H9 (cell line): ENCODE results near the gene PROCA1. TPM values are rescaled to one million over a fixed set of nuclear protein-coding genes. Genes with fewer than 3 reads are reported as not detected.
A peak's percentile ranks its signal among the peaks of the same experiment; 100 is the strongest.

ENCODE experiments used
- DNase-seq: peaks from one replicate; pipeline ENCODE4 v3.0.0-alpha.2; 2017
- H2AFZ ChIP-seq: one replicate; pipeline ENCODE4 v1.6.1; 2013; ENCODE audit warnings: mild to moderate bottlenecking, low read length, control low read depth, moderate library complexity
- H2AK5ac ChIP-seq: 2 replicates; pipeline ENCODE4 v1.6.1; 2013; ENCODE audit warnings: low read length, control low read depth, mixed read lengths; ENCODE audit not compliant: insufficient read length
- H2BK120ac ChIP-seq: one replicate; pipeline ENCODE4 v1.6.1; 2013; ENCODE audit warnings: low read depth, mild to moderate bottlenecking, low read length, control low read depth, inconsistent platforms; ENCODE audit not compliant: poor library complexity, severe bottlenecking
- H2BK12ac ChIP-seq: 2 replicates; pipeline ENCODE4 v1.6.1; 2013; ENCODE audit warnings: low read length, control low read depth, mixed read lengths, low read depth; ENCODE audit not compliant: insufficient read length
- H2BK15ac ChIP-seq: 2 replicates; pipeline ENCODE4 v1.6.1; 2013; ENCODE audit warnings: low read depth, low read length, control low read depth
- H2BK20ac ChIP-seq: one replicate; pipeline ENCODE4 v1.6.1; 2013; ENCODE audit warnings: low read depth, mild to moderate bottlenecking, low read length, control low read depth, inconsistent platforms; ENCODE audit not compliant: poor library complexity, severe bottlenecking
- H2BK5ac ChIP-seq: 2 replicates; pipeline ENCODE4 v1.6.1; 2013; ENCODE audit warnings: low read length, control low read depth, mixed read lengths; ENCODE audit not compliant: insufficient read length
- H3K14ac ChIP-seq: 2 replicates; pipeline ENCODE4 v1.6.1; 2013; ENCODE audit warnings: low read length, control low read depth; ENCODE audit not compliant: insufficient read depth
- H3K18ac ChIP-seq: 2 replicates; pipeline ENCODE4 v1.6.1; 2013; ENCODE audit warnings: low read depth, mild to moderate bottlenecking, mixed read lengths, low read length, control low read depth; ENCODE audit not compliant: insufficient read length
- H3K23ac ChIP-seq: 2 replicates; pipeline ENCODE4 v1.6.1; 2013; ENCODE audit warnings: low read length, control low read depth, mixed read lengths, low read depth; ENCODE audit not compliant: insufficient read length
- H3K23me2 ChIP-seq: 2 replicates; pipeline ENCODE4 v1.6.1; 2013; ENCODE audit warnings: low read depth, mild to moderate bottlenecking, mixed read lengths, low read length, control low read depth; ENCODE audit not compliant: insufficient read length, poor library complexity, severe bottlenecking
- H3K27ac ChIP-seq: 2 replicates; pipeline ENCODE4 v1.5.1; 2013; ENCODE audit warnings: low read length, control low read depth, mixed read lengths, low read depth; ENCODE audit not compliant: insufficient read length
- H3K27me3 ChIP-seq: 2 replicates; pipeline ENCODE4 v1.6.1; 2013; ENCODE audit warnings: low read length, control low read depth, inconsistent platforms; ENCODE audit not compliant: insufficient read depth
- H3K4ac ChIP-seq: 2 replicates; pipeline ENCODE4 v1.6.1; 2013; ENCODE audit warnings: low read depth, mild to moderate bottlenecking, control low read depth, inconsistent platforms, low read length, moderate library complexity
- H3K4me1 ChIP-seq: 2 replicates; pipeline ENCODE4 v1.6.1; 2013; ENCODE audit warnings: low read length, control low read depth, inconsistent platforms; ENCODE audit not compliant: insufficient read depth
- H3K4me2 ChIP-seq: 2 replicates; pipeline ENCODE4 v1.6.1; 2013; ENCODE audit warnings: low read length, control low read depth, mixed read lengths; ENCODE audit not compliant: insufficient read length, insufficient read depth
- H3K56ac ChIP-seq: 2 replicates; pipeline ENCODE4 v1.6.1; 2013; ENCODE audit warnings: low read depth, mild to moderate bottlenecking, mixed read lengths, low read length, control low read depth; ENCODE audit not compliant: insufficient read length
- H3K79me1 ChIP-seq: 2 replicates; pipeline ENCODE4 v1.6.1; 2013; ENCODE audit warnings: low read depth, mild to moderate bottlenecking, moderate library complexity, low read length, control low read depth, inconsistent platforms; ENCODE audit not compliant: insufficient read depth, poor library complexity, severe bottlenecking
- H3K79me2 ChIP-seq: 2 replicates; pipeline ENCODE4 v1.6.1; 2013; ENCODE audit warnings: low read length, control low read depth, inconsistent platforms; ENCODE audit not compliant: insufficient read depth
- H3K9ac ChIP-seq: 2 replicates; pipeline ENCODE4 v1.6.1; 2013; ENCODE audit warnings: low read length, control low read depth, mixed read lengths; ENCODE audit not compliant: insufficient read length; ENCODE audit errors: extremely low read depth
- H3K9me3 ChIP-seq: one replicate; pipeline ENCODE4 v1.6.1; 2013; ENCODE audit warnings: low read depth, low read length, inconsistent platforms; ENCODE audit not compliant: control insufficient read depth
- H3T11ph ChIP-seq: one replicate; pipeline ENCODE4 v1.6.1; 2013; ENCODE audit warnings: mild to moderate bottlenecking, low read length, control low read depth, inconsistent platforms
- H4K20me1 ChIP-seq: one replicate; pipeline ENCODE4 v1.6.1; 2013; ENCODE audit not compliant: control insufficient read depth, insufficient read length, insufficient read depth
- H4K5ac ChIP-seq: 2 replicates; pipeline ENCODE4 v1.6.1; 2013; ENCODE audit warnings: low read depth, mild to moderate bottlenecking, mixed read lengths, low read length, control low read depth; ENCODE audit not compliant: insufficient read length
- H4K8ac ChIP-seq: replicated peaks from 2 replicates; pipeline ENCODE4 v1.6.1; 2013; ENCODE audit warnings: low read length, control low read depth, mixed read lengths, low read depth; ENCODE audit not compliant: insufficient read length
- H4K91ac ChIP-seq: 2 replicates; pipeline ENCODE4 v1.6.1; 2013; ENCODE audit warnings: low read depth, mild to moderate bottlenecking, moderate library complexity, mixed read lengths, low read length, control low read depth; ENCODE audit not compliant: insufficient read length
- H3K27ac Mint-ChIP-seq, 3 experiments: 2 replicates in 2 of 3; 3 replicates in 1 of 3; pipeline ENCODE4 v1.8.0; 2020 to 2021; ENCODE audit warnings: mixed read lengths in 3 of 3, mild to moderate bottlenecking in 1 of 3, moderate library complexity in 1 of 3
- H3K27me3 Mint-ChIP-seq: 2 replicates; pipeline ENCODE4 v1.8.0; 2021; ENCODE audit warnings: low read depth, mild to moderate bottlenecking, moderate library complexity, mixed read lengths
- H3K36me3 Mint-ChIP-seq, 3 experiments: 2 replicates in 2 of 3; 3 replicates in 1 of 3; pipeline ENCODE4 v1.8.0; 2020 to 2021; ENCODE audit warnings: low read depth in 3 of 3, mixed read lengths in 3 of 3; ENCODE audit not compliant: insufficient read depth in 1 of 3
- H3K4me1 Mint-ChIP-seq, 2 experiments: 2 replicates each; pipeline ENCODE4 v1.8.0; 2020; ENCODE audit warnings: mixed read lengths in 2 of 2
- H3K4me3 Mint-ChIP-seq, 2 experiments: 2 replicates in 1 of 2; 3 replicates in 1 of 2; pipeline ENCODE4 v1.8.0; 2020 to 2021; ENCODE audit warnings: mild to moderate bottlenecking in 2 of 2, mixed read lengths in 2 of 2, moderate library complexity in 1 of 2
- H3K9me3 Mint-ChIP-seq, 2 experiments: 2 replicates in 1 of 2; 3 replicates in 1 of 2; pipeline ENCODE4 v1.8.0; 2020; ENCODE audit warnings: mild to moderate bottlenecking in 2 of 2, mixed read lengths in 2 of 2, moderate library complexity in 1 of 2
- CTCF ChIP-seq: fragments of 200-600 bp; sonication (generic); conservative IDR thresholded peaks from 3 replicates; pipeline ENCODE4 v1.8.0; 2021; ENCODE audit warnings: antibody characterized with exemption, mild to moderate bottlenecking
- WGBS: extraction: QIAGEN DNeasy Blood & Tissue Kit; methylation state at CpG from one replicate; pipeline ENCODE4 v1.1.7; 2013; ENCODE audit warnings: missing lambda C conversion rate, low lambda C conversion rate, mixed read lengths; ENCODE audit not compliant: insufficient read length; ENCODE audit errors: extremely low coverage; 5-methylcytosine and 5-hydroxymethylcytosine counted together
- total RNA-seq: library from RNA; stranded (reverse); gene quantifications from 2 replicates; pipeline ENCODE4 v1.2.1, GENCODE V29; 2021

Gene PROCA1
- total RNA-seq, 1 experiment from 2014 or later = 15.0 TPM

GRCh38 chr17:28705728-28706334 is 5.9 kb downstream of the PROCA1 start:
- Histone ChIP-seq H2BK15ac (no peak overlapping the region), H4K8ac (no peak overlapping the region), H4K91ac (no peak overlapping the region), H3K9me3 (no peaks in the 10 kb centered on the region), H2BK5ac (no peak overlapping the region), H3K23me2 (peaks cover 5% of the 10 kb centered on the region), H2BK12ac (no peak overlapping the region), H3T11ph (no peak overlapping the region), H2AFZ (no peak overlapping the region), H2AK5ac (no peak overlapping the region), H2BK120ac (no peak overlapping the region), H3K27ac (no peak overlapping the region), H3K79me2 (no peaks in the 10 kb centered on the region), H2BK20ac (no peak overlapping the region), H4K5ac (no peak overlapping the region), H3K27me3 (no peaks in the 10 kb centered on the region), H3K56ac (no peak overlapping the region), H3K14ac (no peak overlapping the region), H4K20me1 (peaks cover 4% of the 10 kb centered on the region), H3K79me1 (no peaks in the 10 kb centered on the region), H3K4me1 (no peaks in the 10 kb centered on the region), H3K4ac (no peak overlapping the region), H3K23ac (no peak overlapping the region), H3K9ac (no peak overlapping the region), H3K18ac (no peak overlapping the region), H3K4me2 (no peak overlapping the region)
- H3K36me3 Mint-ChIP-seq = peaks cover 19 to 52% (median 40%) of the 10 kb centered on the region in 3 experiments; a peak in 6 of 7 replicates
- WGBS = no CpG with 5 or more reads among the region's 10 CpGs
- no peak for TF ChIP-seq CTCF
- peaks cover 36 to 44% of the 10 kb centered on the region in 2 experiments for H3K4me1 Mint-ChIP-seq
- no peaks in the 10 kb centered on the region for H3K27me3 Mint-ChIP-seq
- H3K9me3 Mint-ChIP-seq = no peaks in the 10 kb centered on the region
- no peak overlapping the region for H3K4me3 Mint-ChIP-seq
- DNase-seq = no peak
- peak overlapping the region; percentile 3 to 96 (median 91); a peak in 5 of 7 replicates for H3K27ac Mint-ChIP-seq
